ENCODE data around the gene CUEDC2.
A peak's percentile ranks its signal among the peaks of the same experiment; 100 is the strongest.

DNA sequence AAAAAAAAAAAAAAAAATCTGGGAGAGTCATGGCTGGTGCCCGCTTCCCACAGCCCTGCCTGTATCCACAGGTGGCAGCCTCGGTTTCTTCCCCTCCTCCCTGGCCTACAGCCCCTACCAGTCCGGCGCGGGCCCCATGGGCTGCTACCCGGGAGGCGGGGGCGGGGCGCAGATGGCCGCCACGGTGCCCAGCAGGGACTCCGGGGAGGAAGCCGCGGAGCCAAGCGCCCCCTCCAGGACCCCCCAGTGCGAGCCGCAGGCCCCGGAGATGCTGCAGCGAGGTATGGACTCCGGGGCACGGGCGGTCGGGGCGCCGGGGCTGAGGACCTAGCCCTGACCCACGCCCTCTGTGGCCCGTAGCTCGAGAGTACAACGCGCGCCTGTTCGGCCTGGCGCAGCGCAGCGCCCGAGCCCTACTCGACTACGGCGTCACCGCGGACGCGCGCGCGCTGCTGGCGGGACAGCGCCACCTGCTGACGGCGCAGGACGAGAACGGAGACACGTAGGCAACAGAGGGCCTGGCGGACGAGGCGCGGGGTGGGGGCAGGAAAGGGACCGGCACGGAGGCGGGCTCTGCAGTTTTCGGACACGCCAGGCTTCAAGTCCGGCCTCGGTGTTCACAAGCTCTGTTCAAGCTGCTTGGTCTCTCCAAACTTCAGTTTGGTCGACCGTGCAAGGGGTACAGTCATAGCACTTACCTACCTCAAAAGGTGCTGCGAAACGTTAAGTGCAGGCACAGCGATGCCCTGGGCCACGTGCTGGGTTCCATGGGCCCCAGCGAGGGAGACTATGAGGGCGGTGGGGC, 33.0 kb downstream of the CUEDC2 start:
- TF ChIP-seq, protein P1, sequence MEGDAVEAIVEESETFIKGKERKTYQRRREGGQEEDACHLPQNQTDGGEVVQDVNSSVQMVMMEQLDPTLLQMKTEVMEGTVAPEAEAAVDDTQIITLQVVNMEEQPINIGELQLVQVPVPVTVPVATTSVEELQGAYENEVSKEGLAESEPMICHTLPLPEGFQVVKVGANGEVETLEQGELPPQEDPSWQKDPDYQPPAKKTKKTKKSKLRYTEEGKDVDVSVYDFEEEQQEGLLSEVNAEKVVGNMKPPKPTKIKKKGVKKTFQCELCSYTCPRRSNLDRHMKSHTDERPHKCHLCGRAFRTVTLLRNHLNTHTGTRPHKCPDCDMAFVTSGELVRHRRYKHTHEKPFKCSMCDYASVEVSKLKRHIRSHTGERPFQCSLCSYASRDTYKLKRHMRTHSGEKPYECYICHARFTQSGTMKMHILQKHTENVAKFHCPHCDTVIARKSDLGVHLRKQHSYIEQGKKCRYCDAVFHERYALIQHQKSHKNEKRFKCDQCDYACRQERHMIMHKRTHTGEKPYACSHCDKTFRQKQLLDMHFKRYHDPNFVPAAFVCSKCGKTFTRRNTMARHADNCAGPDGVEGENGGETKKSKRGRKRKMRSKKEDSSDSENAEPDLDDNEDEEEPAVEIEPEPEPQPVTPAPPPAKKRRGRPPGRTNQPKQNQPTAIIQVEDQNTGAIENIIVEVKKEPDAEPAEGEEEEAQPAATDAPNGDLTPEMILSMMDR (IDR thresholded peaks at IDR 0.05): peak in 3 of 4 experiments; percentile 96 to 98 (median 96)
- TF ChIP-seq POLR2AphosphoS5 (IDR thresholded peaks at IDR 0.05) (peak; percentile 83), EP300 (IDR thresholded peaks at IDR 0.05) (no peak)

All from gastroesophageal sphincter (tissue), 3 donors.